ENCODE data around the gene OLR1.

The OLR1 gene

DNA sequence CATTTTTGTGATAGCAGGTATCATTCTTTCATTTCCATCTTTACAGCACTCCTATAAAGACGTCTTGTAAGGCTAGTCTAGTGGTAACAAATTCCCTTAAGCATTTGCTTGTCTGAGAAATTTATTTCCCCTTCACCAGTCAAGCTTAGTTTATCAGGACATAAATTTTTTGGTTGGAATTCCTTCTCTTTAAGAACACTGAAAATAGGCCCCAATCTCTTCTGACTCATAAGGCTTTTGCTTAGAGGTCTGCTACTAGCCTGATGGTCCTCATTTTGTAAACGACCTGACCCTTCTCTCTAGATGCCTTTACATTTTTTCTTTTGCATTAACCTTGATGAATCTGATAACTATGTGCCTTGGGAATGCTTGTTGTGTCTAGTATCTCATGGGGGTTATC lies 20.3 kb downstream of the OLR1 start:
- DNase-seq, result no peak

DNA sequence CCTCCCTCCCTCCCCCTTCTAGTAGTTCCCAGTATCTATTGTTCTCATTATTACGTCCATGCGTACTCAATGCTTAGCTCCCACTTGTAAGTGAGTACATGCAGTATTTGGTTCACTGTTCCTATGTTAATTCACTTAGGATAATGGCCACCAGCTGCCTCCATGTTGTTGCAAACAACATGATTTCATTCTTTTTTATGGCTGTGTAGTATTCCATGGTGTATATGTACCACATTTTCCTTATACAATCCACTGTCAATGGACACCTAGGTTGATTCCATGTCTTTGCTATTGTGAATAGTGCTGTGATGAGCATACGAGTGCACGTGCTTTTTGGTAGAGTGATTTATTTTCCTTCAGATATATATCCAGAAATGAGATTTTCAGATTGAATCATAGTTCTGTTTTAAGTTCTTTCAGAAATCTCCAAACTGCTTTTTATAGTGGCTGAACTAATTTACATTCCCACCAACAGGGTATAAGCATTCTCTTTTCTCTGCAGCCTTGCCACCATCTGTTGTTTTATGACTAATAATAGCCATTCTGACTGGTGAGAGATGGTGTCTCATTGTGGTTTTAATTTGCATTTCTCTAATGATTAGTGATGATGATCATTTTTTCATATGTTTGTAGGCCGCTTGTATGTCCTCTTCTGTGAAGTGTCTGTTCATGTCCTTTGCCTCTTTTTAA lies 24.1 kb downstream of the OLR1 start:
- DNase-seq, result no peak

DNA sequence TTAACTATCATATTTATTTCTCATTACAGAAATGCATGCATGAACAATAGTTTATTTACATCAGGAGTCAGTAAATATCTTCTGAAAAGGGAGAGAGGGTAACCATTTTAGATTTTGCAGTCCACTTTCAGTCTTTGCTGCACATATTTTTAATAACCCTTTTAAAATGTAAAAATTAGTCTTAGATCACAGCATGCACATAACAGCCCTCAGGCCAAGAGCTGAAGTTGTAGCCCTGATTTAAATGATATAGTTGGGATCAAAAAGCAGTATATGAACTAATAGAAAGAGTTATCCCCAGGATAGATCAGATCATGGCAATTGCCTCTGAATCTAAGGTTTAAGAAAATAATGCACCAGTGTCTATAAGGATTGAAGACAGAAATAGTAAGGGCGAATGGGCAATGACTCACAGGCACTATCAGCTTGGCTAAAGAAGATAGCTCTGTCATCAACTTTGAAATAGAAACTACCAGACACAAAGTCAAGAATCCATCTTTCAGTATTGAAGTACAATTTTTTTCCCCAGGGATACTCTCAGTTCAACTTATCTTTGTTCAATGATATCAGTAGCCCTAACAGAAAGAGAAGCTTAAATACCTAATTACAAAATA lies 28.8 kb downstream of the OLR1 start:
- DNase-seq, result no peak

GRCh38 chr12:10140001-10140400 lies 31.9 kb downstream of the OLR1 start:
- DNase-seq, result peak; percentile 32

DNA sequence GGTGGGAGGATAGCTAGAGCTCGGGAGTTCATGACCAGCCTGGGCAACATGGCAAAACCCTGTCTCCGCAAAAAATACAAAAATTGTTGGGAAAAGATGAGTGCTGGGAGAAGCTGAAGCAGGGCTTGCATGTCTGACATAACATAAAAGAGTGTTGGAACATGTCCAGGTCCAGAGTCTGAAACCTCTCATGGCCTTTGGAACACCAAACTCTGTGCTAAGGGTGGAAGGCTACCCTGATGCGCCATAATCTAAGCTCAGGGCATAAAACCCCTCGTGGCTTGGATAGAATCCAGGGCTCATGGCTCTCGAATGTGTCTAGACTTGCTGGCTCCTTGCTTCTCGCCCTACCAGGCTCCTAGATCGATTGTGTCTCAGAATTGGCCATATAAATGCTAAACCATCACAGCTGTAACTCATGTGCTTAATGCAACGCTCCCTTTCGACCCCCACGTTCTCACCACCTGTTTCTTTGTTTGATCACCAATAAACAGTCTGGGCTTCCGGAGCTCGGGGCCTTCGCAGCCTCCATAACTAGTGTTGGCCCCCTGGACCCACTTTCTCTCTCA lies 35.2 kb downstream of the OLR1 start:
- no peak for DNase-seq

- no peak for DNase-seq
Measured at GRCh38 chr12:10135126-10135525, 36.8 kb downstream of the OLR1 start.

GRCh38 chr12:10132850-10133370 lies 39.0 kb downstream of the OLR1 start:
- DNase-seq, result no peak

DNA sequence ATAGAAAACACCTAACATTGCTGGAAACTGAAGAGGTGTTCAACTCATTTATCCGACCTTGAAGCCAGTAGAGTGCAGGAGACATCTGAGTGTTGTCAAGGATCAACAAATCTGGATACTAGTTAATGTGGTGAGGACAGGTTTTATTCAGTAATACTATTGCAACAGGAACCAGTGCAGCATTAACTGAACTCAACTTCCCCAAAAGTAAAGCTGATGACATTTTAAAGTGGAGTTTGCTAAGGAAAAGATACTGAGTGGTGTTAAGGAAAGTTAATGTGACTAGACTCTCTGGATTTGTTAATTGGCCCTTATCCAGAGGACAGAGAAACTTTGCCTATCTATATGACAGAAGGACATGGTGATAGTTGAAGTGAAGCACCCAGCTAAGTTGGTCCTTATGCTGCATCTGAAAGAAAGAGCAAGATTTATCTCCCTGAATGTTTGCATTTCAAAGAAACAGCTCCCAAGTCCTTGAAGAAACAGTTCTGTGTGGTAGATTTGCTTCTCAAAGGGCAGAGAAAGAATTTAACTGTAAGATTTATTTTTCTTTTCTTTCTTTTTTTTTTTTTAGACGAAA lies 40.7 kb downstream of the OLR1 start:
- no peak for DNase-seq

DNA sequence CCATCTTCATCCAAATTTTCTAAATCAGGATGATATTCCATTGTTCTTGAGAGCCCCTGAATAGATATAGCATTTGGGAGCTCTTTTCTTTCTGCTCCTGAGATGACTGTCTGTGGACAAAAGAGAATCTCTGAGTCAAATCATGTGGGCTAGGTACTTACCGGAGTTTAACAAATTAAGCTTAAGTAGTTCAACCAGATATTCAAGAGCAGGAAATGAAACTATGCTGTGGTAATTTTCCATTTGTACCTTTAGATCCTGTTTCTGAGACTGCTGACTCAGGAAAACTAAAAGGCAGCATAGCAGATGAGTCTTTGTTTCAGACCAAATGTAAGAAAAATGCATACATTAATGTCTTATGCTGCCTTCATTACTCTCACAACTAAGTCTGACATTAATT lies 41.9 kb downstream of the OLR1 start, which contains the start of gene CLEC7A:
CLEC7A (minus strand) TSS at position 158 of the 400 bp plus-strand sequence; CDS start at position 41, 117 bp downstream.
- no peak for DNase-seq

- DNase-seq, result no peak
Measured at GRCh38 chr12:10128687-10129086, 43.2 kb downstream of the OLR1 start.

- DNase-seq, result no peak
Measured at GRCh38 chr12:10126413-10126812, 45.5 kb downstream of the OLR1 start.

GRCh38 chr12:10122689-10123088 lies 49.2 kb downstream of the OLR1 start:
- DNase-seq, result no peak

- no peak for DNase-seq
Measured at GRCh38 chr12:10121278-10121677, 50.7 kb downstream of the OLR1 start.

- no peak for DNase-seq
Measured at GRCh38 chr12:10119066-10119465, 52.9 kb downstream of the OLR1 start.

- no peak for DNase-seq
Measured at GRCh38 chr12:10115890-10116289, 56.0 kb downstream of the OLR1 start.

GRCh38 chr12:10115311-10115710 lies 56.6 kb downstream of the OLR1 start:
- DNase-seq, result no peak

DNA sequence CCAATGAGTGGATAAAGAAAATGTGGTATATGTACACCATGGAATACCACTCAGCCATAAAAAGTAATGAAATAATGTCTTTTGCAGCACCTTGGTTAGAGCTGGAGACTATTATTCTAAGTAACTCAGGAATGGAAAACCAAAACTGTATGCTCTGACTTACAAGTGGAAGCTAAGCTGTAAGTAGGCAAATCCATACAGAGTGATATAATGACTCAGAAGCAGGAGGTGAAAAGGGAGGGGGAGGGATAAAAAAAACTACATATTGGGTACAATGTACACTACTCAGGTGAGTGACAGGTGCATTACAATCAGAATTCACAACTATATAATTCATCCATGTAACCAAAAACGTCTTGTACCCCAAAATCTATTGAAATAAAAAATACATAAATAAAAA lies 58.0 kb downstream of the OLR1 start:
- DNase-seq, result no peak

GRCh38 chr12:10113075-10113474 lies 58.9 kb downstream of the OLR1 start:
- DNase-seq, result no peak

GRCh38 chr12:10111451-10111850 lies 60.5 kb downstream of the OLR1 start:
- no peak for DNase-seq

GRCh38 chr12:10110256-10110844 lies 61.6 kb downstream of the OLR1 start:
- DNase-seq, result no peak

All from NCI-H1092 treated with DMSO at 0.1 percent for 48 hours (cell line).